Gastrocnemius medialis (tissue), 4 donors: ENCODE measurements around the gene CHST11.

Experiments
- POLR2A ChIP-seq, 2 donors: fragments of 450-650 bp; IDR thresholded peaks; one replicate each; pipeline ENCODE4 v1.6.1; 2017; ENCODE audit warnings: antibody characterized with exemption in 2 of 2, mild to moderate bottlenecking in 2 of 2, moderate library complexity in 2 of 2
- TF ChIP-seq, protein P1 (sequence below), 5 experiments: fragments of 450-650 bp in 3 of 5; fragments of 200-600 bp in 2 of 5; sonication (generic) in 2 of 5; IDR thresholded peaks in 4 of 5; conservative IDR thresholded peaks in 1 of 5; 1 replicate in 4 of 5; 2 replicates in 1 of 5; pipeline ENCODE4 v1.5.1; 2016 to 2019; ENCODE audit warnings: antibody characterized with exemption in 5 of 5, mild to moderate bottlenecking in 3 of 5, moderate library complexity in 3 of 5

DNA sequence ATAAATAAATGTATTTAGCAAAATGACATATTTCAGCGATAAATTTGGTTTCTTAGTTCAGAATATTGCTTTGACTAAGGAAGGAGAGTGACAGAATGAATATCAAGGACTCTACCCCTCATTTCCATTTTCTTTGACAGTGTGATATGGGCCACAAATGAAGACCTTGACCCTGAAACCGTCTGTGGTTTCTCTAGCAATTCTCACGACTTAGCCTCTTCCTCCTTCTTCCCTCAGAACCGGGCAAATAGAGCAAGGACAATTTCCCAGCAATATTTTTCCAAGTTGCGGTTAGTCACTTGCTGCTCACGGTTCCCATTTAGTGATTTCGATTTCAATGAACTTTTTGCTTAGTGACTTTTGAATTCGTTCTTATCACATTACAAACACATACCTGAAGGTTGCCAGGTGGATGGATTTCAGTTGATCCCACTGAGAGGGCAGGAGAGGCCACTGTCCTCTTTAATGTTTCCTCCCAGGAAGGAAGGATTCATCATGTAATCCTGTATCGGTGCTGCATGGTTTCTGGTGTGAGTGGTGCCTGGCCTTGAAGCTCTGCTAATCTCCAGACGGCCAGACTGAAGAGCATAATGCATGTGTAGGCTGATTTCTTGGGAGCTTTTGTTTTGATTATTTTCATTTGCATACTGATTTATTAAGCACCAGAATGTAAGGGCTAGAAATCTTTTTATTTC is 77.6 kb downstream of the CHST11 start:
- TF ChIP-seq POLR2A (IDR thresholded peaks at IDR 0.05) = no peak
- TF ChIP-seq, protein P1, sequence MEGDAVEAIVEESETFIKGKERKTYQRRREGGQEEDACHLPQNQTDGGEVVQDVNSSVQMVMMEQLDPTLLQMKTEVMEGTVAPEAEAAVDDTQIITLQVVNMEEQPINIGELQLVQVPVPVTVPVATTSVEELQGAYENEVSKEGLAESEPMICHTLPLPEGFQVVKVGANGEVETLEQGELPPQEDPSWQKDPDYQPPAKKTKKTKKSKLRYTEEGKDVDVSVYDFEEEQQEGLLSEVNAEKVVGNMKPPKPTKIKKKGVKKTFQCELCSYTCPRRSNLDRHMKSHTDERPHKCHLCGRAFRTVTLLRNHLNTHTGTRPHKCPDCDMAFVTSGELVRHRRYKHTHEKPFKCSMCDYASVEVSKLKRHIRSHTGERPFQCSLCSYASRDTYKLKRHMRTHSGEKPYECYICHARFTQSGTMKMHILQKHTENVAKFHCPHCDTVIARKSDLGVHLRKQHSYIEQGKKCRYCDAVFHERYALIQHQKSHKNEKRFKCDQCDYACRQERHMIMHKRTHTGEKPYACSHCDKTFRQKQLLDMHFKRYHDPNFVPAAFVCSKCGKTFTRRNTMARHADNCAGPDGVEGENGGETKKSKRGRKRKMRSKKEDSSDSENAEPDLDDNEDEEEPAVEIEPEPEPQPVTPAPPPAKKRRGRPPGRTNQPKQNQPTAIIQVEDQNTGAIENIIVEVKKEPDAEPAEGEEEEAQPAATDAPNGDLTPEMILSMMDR (IDR thresholded peaks at IDR 0.05 in 4 of 5, conservative IDR thresholded peaks at IDR 0.05 in 1 of 5) = no peak
